Muscle layer of colon (tissue), 2 donors: ENCODE results near the gene KRT38.
"Not testable (repeated sequence)": the region's sequence is repeated elsewhere in the genome, so short reads cannot be mapped to it uniquely, and the experiment has no call there.

Experiments
- H3K27ac ChIP-seq: one replicate; pipeline ENCODE4 v1.7.0; 2013; ENCODE audit warnings: low read depth, mild to moderate bottlenecking, low read length, moderate library complexity
- H3K27me3 ChIP-seq, 2 donors: one replicate each; pipeline ENCODE4 v1.7.0; 2013; ENCODE audit warnings: low read length in 2 of 2, mild to moderate bottlenecking in 2 of 2; ENCODE audit not compliant: insufficient read depth in 2 of 2, control insufficient read depth in 1 of 2
- H3K36me3 ChIP-seq: one replicate; pipeline ENCODE4 v1.7.0; 2013; ENCODE audit warnings: mild to moderate bottlenecking, low read length; ENCODE audit not compliant: insufficient read depth
- H3K4me1 ChIP-seq: one replicate; pipeline ENCODE4 v1.7.0; 2013; ENCODE audit warnings: mild to moderate bottlenecking, low read length; ENCODE audit not compliant: insufficient read depth
- H3K4me3 ChIP-seq, 2 donors: one replicate each; pipeline ENCODE4 v1.7.0; 2013; ENCODE audit warnings: low read length in 2 of 2, low read depth in 1 of 2, mild to moderate bottlenecking in 1 of 2, moderate library complexity in 1 of 2
- H3K9ac ChIP-seq: one replicate; pipeline ENCODE4 v1.7.0; 2013; ENCODE audit warnings: low read length
- H3K9me3 ChIP-seq: one replicate; pipeline ENCODE4 v1.7.0; 2013; ENCODE audit warnings: mild to moderate bottlenecking, low read length
- donor health status: abdominal sarcoma.
- donor health status: Adenocarcinoma of cecum.

The KRT38 gene

GRCh38 chr17:41406205-41406604 lies 34.6 kb downstream of the KRT38 start:
- no peak overlapping the region for H3K9ac ChIP-seq
- H3K9me3 ChIP-seq: no peaks in the 10 kb centered on the region
- H3K27ac ChIP-seq: no peak overlapping the region
- H3K36me3 ChIP-seq: no peaks in the 10 kb centered on the region
- no peak overlapping the region for H3K4me3 ChIP-seq
- H3K4me1 ChIP-seq: no peaks in the 10 kb centered on the region
- no peaks in the 10 kb centered on the region for H3K27me3 ChIP-seq

- H3K36me3 ChIP-seq: no peaks in the 10 kb centered on the region
- no peak overlapping the region for H3K9ac ChIP-seq
- no peak overlapping the region for H3K4me3 ChIP-seq
- no peaks in the 10 kb centered on the region for H3K27me3 ChIP-seq
- no peak overlapping the region for H3K27ac ChIP-seq
- no peaks in the 10 kb centered on the region for H3K4me1 ChIP-seq
- H3K9me3 ChIP-seq: no peaks in the 10 kb centered on the region
These were observed 36.6 kb downstream of the KRT38 start for GRCh38 chr17:41404024-41404671.

GRCh38 chr17:41403404-41404023 lies 37.3 kb downstream of the KRT38 start:
- Histone ChIP-seq H3K9me3 (no peaks in the 10 kb centered on the region), H3K27me3 (no peaks in the 10 kb centered on the region), H3K9ac (no peak overlapping the region), H3K36me3 (no peaks in the 10 kb centered on the region), H3K27ac (no peak overlapping the region), H3K4me1 (no peaks in the 10 kb centered on the region), H3K4me3 (no peak overlapping the region)

DNA sequence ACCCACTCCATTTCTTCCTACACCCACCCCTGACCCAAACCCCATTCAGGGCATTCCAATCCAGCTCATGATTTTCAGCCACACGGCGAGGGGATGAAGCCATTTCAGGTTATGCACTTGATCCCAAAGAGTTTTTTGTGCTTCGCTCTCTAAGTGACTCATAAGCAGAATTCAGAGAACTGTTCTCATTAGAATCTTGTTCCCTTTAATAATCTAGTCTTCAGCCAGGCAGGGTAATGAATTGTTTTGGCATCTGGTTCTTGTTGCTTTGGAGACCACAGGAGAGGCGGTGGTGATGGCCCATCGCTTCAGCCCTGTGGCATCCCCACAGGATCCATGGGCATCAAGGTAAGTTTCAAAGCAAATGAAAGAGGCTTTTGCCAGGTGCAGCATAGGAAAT lies 38.6 kb downstream of the KRT38 start:
- Histone ChIP-seq H3K9me3 (no peaks in the 10 kb centered on the region), H3K4me1 (no peaks in the 10 kb centered on the region), H3K4me3 (no peak overlapping the region), H3K27me3 (no peaks in the 10 kb centered on the region), H3K27ac (no peak overlapping the region), H3K36me3 (no peaks in the 10 kb centered on the region), H3K9ac (no peak overlapping the region)

- Histone ChIP-seq H3K27ac (no peak within 1 kb of the TSS), H3K9ac (no peak within 1 kb of the TSS), H3K36me3 (no peaks in the 10 kb centered on the region), H3K4me3 (no peak within 1 kb of the TSS), H3K4me1 (no peaks in the 10 kb centered on the region), H3K27me3 (no peaks in the 10 kb centered on the region), H3K9me3 (no peaks in the 10 kb centered on the region)
These were observed 43.7 kb downstream of the KRT38 start, which contains the start of gene KRT31 for GRCh38 chr17:41396996-41397660. Gene KRT31 (minus strand): TSS chr17:41397608. CDS start chr17:41397539, 69 bp downstream.

DNA sequence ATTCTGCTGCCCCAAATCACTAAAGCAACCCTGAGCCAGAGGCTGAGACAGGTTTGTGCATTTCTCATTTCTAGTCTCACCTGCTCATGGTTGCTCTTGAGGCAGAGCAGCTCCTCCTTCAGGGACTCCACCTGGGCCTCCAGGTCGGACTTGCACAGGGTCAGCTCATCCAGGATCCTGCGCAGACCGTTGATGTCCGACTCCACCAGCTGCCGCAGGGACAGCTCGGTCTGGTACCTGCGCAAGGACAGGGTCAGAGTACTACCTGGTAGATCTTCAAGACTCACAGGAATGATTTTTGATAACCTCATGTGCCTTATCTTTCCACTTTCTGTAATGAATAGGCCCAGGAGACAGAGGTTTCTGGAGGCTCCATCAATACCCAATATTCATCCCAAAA lies 44.4 kb downstream of the KRT38 start:
- Histone ChIP-seq H3K4me1 (no peaks in the 10 kb centered on the region), H3K9ac (no peak overlapping the region), H3K27me3 (no peaks in the 10 kb centered on the region), H3K36me3 (no peaks in the 10 kb centered on the region), H3K4me3 (no peak overlapping the region), H3K27ac (no peak overlapping the region), H3K9me3 (no peaks in the 10 kb centered on the region)

GRCh38 chr17:41395611-41396010 lies 45.2 kb downstream of the KRT38 start:
- H3K9me3 ChIP-seq: no peaks in the 10 kb centered on the region
- H3K4me1 ChIP-seq: no peaks in the 10 kb centered on the region
- H3K36me3 ChIP-seq: no peaks in the 10 kb centered on the region
- no peaks in the 10 kb centered on the region for H3K27me3 ChIP-seq
- H3K4me3 ChIP-seq: no peak overlapping the region
- H3K9ac ChIP-seq: no peak overlapping the region
- H3K27ac ChIP-seq: no peak overlapping the region

- not testable (repeated sequence) for H3K4me1 ChIP-seq, H3K9me3 ChIP-seq, H3K27me3 ChIP-seq, H3K27ac ChIP-seq, H3K9ac ChIP-seq, H3K4me3 ChIP-seq, H3K36me3 ChIP-seq
These were observed 45.7 kb downstream of the KRT38 start for GRCh38 chr17:41395044-41395443.

- Histone ChIP-seq H3K4me1 (no peaks in the 10 kb centered on the region), H3K9ac (no peak overlapping the region), H3K4me3 (no peak overlapping the region), H3K36me3 (no peaks in the 10 kb centered on the region), H3K27ac (no peak overlapping the region), H3K27me3 (no peaks in the 10 kb centered on the region), H3K9me3 (no peaks in the 10 kb centered on the region)
These were observed 46.4 kb downstream of the KRT38 start for GRCh38 chr17:41394254-41394996.

- Histone ChIP-seq H3K36me3 (no peaks in the 10 kb centered on the region), H3K27ac (no peak overlapping the region)
These were observed 47.0 kb downstream of the KRT38 start for GRCh38 chr17:41393826-41394225.

DNA sequence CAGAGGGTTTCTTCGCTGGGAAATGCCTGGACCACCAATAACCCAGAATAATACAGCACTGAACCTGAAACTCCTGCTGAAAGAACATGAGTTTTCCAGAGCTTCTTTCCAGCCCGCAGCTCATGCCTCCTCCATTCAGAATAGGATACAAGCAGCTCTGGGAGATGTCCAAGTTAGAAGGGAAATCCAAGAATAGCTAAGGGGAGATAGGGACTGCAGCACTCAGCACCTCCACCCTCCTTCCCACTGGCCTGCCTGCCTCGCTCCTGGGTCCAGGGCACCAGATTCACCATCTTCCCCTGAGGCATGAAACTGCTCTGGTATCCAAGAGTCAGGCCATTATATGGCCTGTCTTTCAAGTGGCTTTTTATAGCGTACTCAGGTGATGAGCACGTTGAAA lies 47.5 kb downstream of the KRT38 start:
- H3K36me3 ChIP-seq: no peaks in the 10 kb centered on the region
- H3K9me3 ChIP-seq: no peaks in the 10 kb centered on the region
- no peaks in the 10 kb centered on the region for H3K4me1 ChIP-seq
- no peak overlapping the region for H3K9ac ChIP-seq
- no peak overlapping the region for H3K4me3 ChIP-seq
- H3K27me3 ChIP-seq: no peaks in the 10 kb centered on the region
- no peak overlapping the region for H3K27ac ChIP-seq

More at GRCh38 chr17:41393826-41394225, 47.0 kb downstream of the KRT38 start:
- Histone ChIP-seq H3K27me3 (no peaks in the 10 kb centered on the region), H3K9ac (no peak overlapping the region), H3K4me1 (no peaks in the 10 kb centered on the region), H3K9me3 (no peaks in the 10 kb centered on the region), H3K4me3 (no peak overlapping the region)
